Central memory CD8-positive, alpha-beta T cell (primary cell): ENCODE data around the gene POLR2E.

ENCODE experiments used
- ATAC-seq: fragments of 150-1000 bp; cut with Tn5 transposase; replicated peaks from 2 replicates; pipeline ENCODE4 v1.10.0; 2022; ENCODE audit warnings: mild to moderate bottlenecking, moderate FRiP score, moderate number of reproducible peaks; ENCODE audit not compliant: poor library complexity, severe bottlenecking; ENCODE audit errors: extremely low read depth
- DNase-seq, 2 donors: peaks; one replicate each; pipeline ENCODE4 v3.0.0; 2021; ENCODE audit warnings: low spot score in 2 of 2
- H3K27ac Mint-ChIP-seq: one replicate; pipeline ENCODE4 v1.8.0; 2022; ENCODE audit warnings: low read depth, mild to moderate bottlenecking, moderate library complexity, mixed read lengths
- H3K27me3 Mint-ChIP-seq: one replicate; pipeline ENCODE4 v1.8.0; 2022; ENCODE audit warnings: mixed read lengths
- H3K36me3 Mint-ChIP-seq: one replicate; pipeline ENCODE4 v1.8.0; 2022; ENCODE audit warnings: mild to moderate bottlenecking, moderate library complexity, mixed read lengths; ENCODE audit not compliant: insufficient read depth
- H3K4me1 Mint-ChIP-seq: one replicate; pipeline ENCODE4 v1.8.0; 2022; ENCODE audit warnings: mixed read lengths
- H3K4me3 Mint-ChIP-seq: one replicate; pipeline ENCODE4 v1.8.0; 2022; ENCODE audit warnings: mild to moderate bottlenecking, moderate library complexity, mixed read lengths
- H3K9me3 Mint-ChIP-seq: one replicate; pipeline ENCODE4 v1.8.0; 2022; ENCODE audit warnings: mixed read lengths

Gene POLR2E

DNA sequence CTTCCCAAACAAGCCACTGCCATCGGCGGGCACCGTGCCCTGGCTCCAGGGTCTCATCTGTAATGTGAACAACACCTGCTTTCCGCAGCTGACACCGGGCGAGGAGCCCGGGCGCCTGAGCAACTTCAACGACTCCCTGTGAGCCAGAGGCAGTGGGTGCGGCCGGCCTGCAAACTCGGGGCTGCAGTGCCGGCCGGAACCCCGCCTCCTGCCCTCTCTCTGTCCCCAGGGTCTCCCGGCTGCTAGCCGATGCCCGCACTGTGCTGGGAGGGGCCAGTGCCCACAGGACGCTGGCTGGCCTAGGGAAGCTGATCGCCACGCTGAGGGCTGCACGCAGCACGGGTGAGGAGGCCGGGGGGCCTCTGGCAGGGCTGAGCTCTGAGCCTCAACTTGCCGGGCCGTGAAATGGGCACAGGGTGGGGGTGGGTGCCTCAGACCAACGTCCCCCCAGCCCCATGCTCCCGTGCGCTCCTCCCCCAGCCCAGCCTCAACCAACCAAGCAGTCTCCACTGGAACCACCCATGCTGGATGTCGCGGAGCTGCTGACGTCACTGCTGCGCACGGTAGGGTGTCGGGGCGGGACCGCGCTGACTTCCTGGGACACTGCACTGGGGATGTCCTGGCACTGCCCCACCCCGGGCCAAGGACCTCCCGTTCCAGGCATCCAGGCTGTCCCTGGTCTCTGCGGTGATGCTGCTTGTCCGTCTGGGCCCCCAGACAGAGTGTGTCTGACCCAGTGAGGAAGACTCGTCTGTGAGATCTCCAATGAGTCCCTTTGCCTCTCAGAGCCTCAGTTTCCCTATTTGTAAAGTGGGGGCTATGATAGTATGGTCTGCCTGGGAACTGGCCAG lies 53.1 kb downstream of the POLR2E start:
- H3K27ac Mint-ChIP-seq = no peak overlapping the region
- ATAC-seq = no peak
- H3K4me1 Mint-ChIP-seq = peaks cover 40% of the 10 kb centered on the region
- no peaks in the 10 kb centered on the region for H3K27me3 Mint-ChIP-seq
- peak overlapping the region; percentile 97 for H3K4me3 Mint-ChIP-seq
- peaks cover 46% of the 10 kb centered on the region for H3K36me3 Mint-ChIP-seq
- no peaks in the 10 kb centered on the region for H3K9me3 Mint-ChIP-seq
- no peak for DNase-seq

DNA sequence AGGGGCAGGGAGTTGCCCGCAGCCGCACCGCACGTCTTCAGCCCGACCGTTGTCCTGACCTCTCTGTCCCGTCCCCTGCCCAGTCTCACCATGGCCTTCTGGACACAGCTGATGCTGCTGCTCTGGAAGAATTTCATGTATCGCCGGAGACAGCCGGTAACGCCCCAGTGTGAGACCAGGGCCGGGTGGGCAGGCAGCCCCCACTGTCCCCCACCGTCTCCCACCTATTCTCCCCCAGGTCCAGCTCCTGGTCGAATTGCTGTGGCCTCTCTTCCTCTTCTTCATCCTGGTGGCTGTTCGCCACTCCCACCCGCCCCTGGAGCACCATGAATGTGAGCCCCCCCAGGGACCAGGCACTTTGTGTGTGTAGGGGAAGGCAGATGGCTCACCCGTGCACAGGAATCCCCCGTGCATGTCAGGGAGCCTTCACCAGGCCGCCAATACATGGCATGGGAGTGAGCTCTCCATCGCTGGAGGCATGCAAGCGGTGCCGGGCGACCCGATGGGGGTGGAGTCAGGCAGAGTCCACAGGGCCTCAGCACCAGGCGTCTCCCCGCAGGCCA lies 53.8 kb downstream of the POLR2E start:
- DNase-seq = no peak
- Mint-ChIP-seq H3K36me3 (peaks cover 52% of the 10 kb centered on the region), H3K4me3 (peak overlapping the region; percentile 97), H3K4me1 (peaks cover 44% of the 10 kb centered on the region), H3K9me3 (no peaks in the 10 kb centered on the region), H3K27ac (no peak overlapping the region), H3K27me3 (no peaks in the 10 kb centered on the region)
- ATAC-seq = no peak

- Mint-ChIP-seq H3K36me3 (peaks cover 58% of the 10 kb centered on the region), H3K27me3 (no peaks in the 10 kb centered on the region), H3K9me3 (no peaks in the 10 kb centered on the region), H3K4me3 (peak overlapping the region; percentile 97), H3K27ac (peak overlapping the region; percentile 83), H3K4me1 (peaks cover 46% of the 10 kb centered on the region)
- ATAC-seq (peak; percentile 50), DNase-seq (peak; percentile 73 to 78)
Measured at GRCh38 chr19:1040476-1041271, 54.5 kb downstream of the POLR2E start.

- ATAC-seq (peak; percentile 96), DNase-seq (peak; percentile 98 to 99)
- peaks cover 47% of the 10 kb centered on the region for H3K4me1 Mint-ChIP-seq
- peak within 1 kb of the TSS; percentile 97 for H3K4me3 Mint-ChIP-seq
- H3K36me3 Mint-ChIP-seq = peaks cover 64% of the 10 kb centered on the region
- no peaks in the 10 kb centered on the region for H3K27me3 Mint-ChIP-seq
- peak within 1 kb of the TSS; percentile 83 for H3K27ac Mint-ChIP-seq
- no peaks in the 10 kb centered on the region for H3K9me3 Mint-ChIP-seq
Measured at GRCh38 chr19:1039646-1040475, 55.3 kb downstream of the POLR2E start, which contains the start of gene ABCA7. TSS of gene ABCA7 (plus strand) at chr19:1040107. CDS start at chr19:1041362, 1,255 bp downstream.

- peak overlapping the region; percentile 97 for H3K4me3 Mint-ChIP-seq
- H3K27me3 Mint-ChIP-seq = no peaks in the 10 kb centered on the region
- H3K4me1 Mint-ChIP-seq = peaks cover 47% of the 10 kb centered on the region
- H3K27ac Mint-ChIP-seq = peak overlapping the region; percentile 83
- no peak for ATAC-seq
- DNase-seq = no peak
- H3K36me3 Mint-ChIP-seq = peaks cover 61% of the 10 kb centered on the region
- H3K9me3 Mint-ChIP-seq = no peaks in the 10 kb centered on the region
Measured at GRCh38 chr19:1038978-1039645, 56.1 kb downstream of the POLR2E start.

GRCh38 chr19:1037621-1038064 lies 57.5 kb downstream of the POLR2E start:
- DNase-seq = no peak
- ATAC-seq = no peak
- H3K27me3 Mint-ChIP-seq = no peaks in the 10 kb centered on the region
- H3K4me1 Mint-ChIP-seq = peaks cover 52% of the 10 kb centered on the region
- H3K9me3 Mint-ChIP-seq = no peaks in the 10 kb centered on the region
- H3K36me3 Mint-ChIP-seq = peaks cover 63% of the 10 kb centered on the region
- H3K27ac Mint-ChIP-seq = peak overlapping the region; percentile 83
- H3K4me3 Mint-ChIP-seq = peak overlapping the region; percentile 97
